Heart right ventricle (tissue), 16 donors: ENCODE data around the gene VAMP2. TPM values are rescaled to one million over a fixed set of nuclear protein-coding genes. Genes with fewer than 3 reads are reported as not detected.

Experiments
- ATAC-seq, 8 donors: fragments of 200-7000 bp; cut with Tn5 transposase; one replicate each; pipeline ENCODE4 v1.9.1; 2020; ENCODE audit warnings: mild to moderate bottlenecking in 8 of 8, moderate library complexity in 8 of 8, moderate number of reproducible peaks in 1 of 8
- DNase-seq, 2 donors: peaks; one replicate each; pipeline ENCODE4 v3.0.0-alpha.2; 2020
- H3K27ac ChIP-seq, 10 donors: fragments of 200-600 bp; sonication (generic) in 2 of 10; one replicate each; pipeline versions ENCODE4 v1.5.0 to v1.8.0; 2020 to 2022; ENCODE audit warnings: mild to moderate bottlenecking in 3 of 10
- H3K27me3 ChIP-seq, 7 donors: fragments of 200-600 bp; one replicate each; pipeline ENCODE4 v1.8.0; 2021 to 2022; ENCODE audit warnings: mild to moderate bottlenecking in 2 of 7
- H3K36me3 ChIP-seq, 9 donors: fragments of 200-600 bp; sonication (generic) in 1 of 9; one replicate each; pipeline versions ENCODE4 v1.5.0 to v1.8.0; 2020 to 2022; ENCODE audit warnings: mild to moderate bottlenecking in 2 of 9
- H3K4me1 ChIP-seq, 9 donors: fragments of 200-600 bp; sonication (generic) in 1 of 9; one replicate each; pipeline versions ENCODE4 v1.5.0 to v1.8.0; 2020 to 2022; ENCODE audit warnings: mild to moderate bottlenecking in 4 of 9
- H3K4me3 ChIP-seq, 10 donors: fragments of 200-600 bp; sonication (generic) in 2 of 10; one replicate each; pipeline versions ENCODE4 v1.5.0 to v1.8.0; 2020 to 2022; ENCODE audit warnings: mild to moderate bottlenecking in 7 of 10, moderate library complexity in 2 of 10
- H3K9me3 ChIP-seq, 11 donors: fragments of 200-600 bp in 10 of 11; sonication (generic) in 2 of 11; one replicate each; pipeline versions ENCODE4 v1.5.0 to v1.8.0; 2013 to 2022; ENCODE audit warnings: mild to moderate bottlenecking in 2 of 11, control low read depth in 1 of 11, moderate library complexity in 1 of 11
- CTCF ChIP-seq, 9 donors: fragments of 200-600 bp; sonication (generic) in 2 of 9; IDR thresholded peaks; one replicate each; pipeline versions ENCODE4 v1.5.0 to v1.8.0; 2021 to 2022; ENCODE audit warnings: antibody characterized with exemption in 9 of 9, mild to moderate bottlenecking in 5 of 9, moderate library complexity in 1 of 9
- WGBS, 2 donors: extraction: QIAGEN DNeasy Blood & Tissue Kit; methylation state at CpG; one replicate each; pipeline ENCODE4 v1.1.7; 2013; ENCODE audit warnings: inconsistent platforms in 1 of 2; 5-methylcytosine and 5-hydroxymethylcytosine counted together
- intact Hi-C, 10 donors: fragments of 100-400 bp; cut with DNase I; formaldehyde crosslinking; loops; one replicate each; pipeline versions ENCODE4 v1.11.1 to v1.14.2; 2022
- polyA plus RNA-seq, 2 donors: library from polyadenylated mRNA; stranded (reverse); fragments of 200-250 nt; gene quantifications; one replicate each; pipeline ENCODE4 v1.2.3, GENCODE V29; 2013
- total RNA-seq, 10 donors: library from RNA; stranded (reverse); fragmentation: NEBNext Ultra II Directional in 3 of 10; extraction: Animal tissue kit (Norgen Biotek cat#: 25700) in 3 of 10; gene quantifications; one replicate each; pipeline versions ENCODE4 v1.2.1 to v1.2.4, GENCODE V29; 2021 to 2023
- donor health status: Arrhythmogenic right ventricular cardiomyopathy.
- donor health status: ischemic (EF 13 %, LVEDD 7.1; RV severe dilation, severe dysfunction).
- donor health status: healthy with polysubstance abuse.
- donor health status: DM: no; HTN: yes; CAD: no.
- donor health status: DM: no; HTN: no; CAD: no.
- donor health status: ischemic (EF 25% LVEDD 6.9; RV normal size, moderate dysfunction).
- donor health status: ischemic (EF 25% LVEDD 5.7; RV mildly dilated, moderate dysfunction).
- donor health status: healthy.
- donor health status: DM: yes; HTN: yes; CAD: no.
- donor health status: Ischemic cardiomyopathy.
- donor health status: ischemic (EF 35%, LVEDD 5.7; RV mildly dilated, moderate dysfunction).
- donor health status: nonischemic (EF 11% LVEDD 7.7; RV severe dilation, severe dysfunction).
- donor health status: DM: yes; HTN: yes; CAD: no.
- donor health status: PGD.
- donor health status: ischemic (EF 29% LVEDD 5.4; RV normal size, mild dysfunction).
- donor health status: nonischemic (EF 23%, LVEDD 6.1; RV moderate dilation, normal function).

The VAMP2 gene
- total and polyA plus RNA-seq, 12 donors, result 46.8 to 67.8 (median 59.9) TPM

GRCh38 chr17:8154608-8155155 is 8.1 kb downstream of the VAMP2 start:
- DNase-seq, result no peak
- no peak for TF ChIP-seq CTCF (IDR thresholded peaks at IDR 0.05)
- H3K4me3 ChIP-seq, result peak overlapping the region; percentile 66 to 91 (median 81)
- no peak for ATAC-seq
- peaks cover 4 to 25% (median 14%) of the 10 kb centered on the region in 9 donors for H3K36me3 ChIP-seq
- H3K27me3 ChIP-seq, result no peaks in the 10 kb centered on the region
- H3K9me3 ChIP-seq, result no peaks in the 10 kb centered on the region
- intact Hi-C loops, result loop anchor here in 5 of 10 donors (1.0 to 10.0 kb wide), 9 partner anchors 16 to 320 kb away; partner anchors contain the start of genes ALOXE3 (in 1 of the 5), CYB5D1 (in 1 of the 5), HES7 (in 1 of the 5) and KDM6B (in 1 of the 5)
- peaks cover 30 to 89% (median 57%) of the 10 kb centered on the region in 9 donors for H3K4me1 ChIP-seq
- 7 to 8% methylated on average over 11 of the region's 11 CpGs for WGBS, 2 donors
- peak overlapping the region; percentile 92 to 100 (median 100) for H3K27ac ChIP-seq

- DNase-seq, result peak; percentile 100
- intact Hi-C loops, result loop anchor here in 5 of 10 donors (1.0 to 10.0 kb wide), 8 partner anchors 15 to 319 kb away; partner anchors contain the start of genes ALOXE3 (in 1 of the 5), CYB5D1 (in 1 of the 5), KDM6B (in 1 of the 5) and NAA38 (in 1 of the 5)
- TF ChIP-seq CTCF (IDR thresholded peaks at IDR 0.05), result no peak
- H3K27ac ChIP-seq, result peak overlapping the region; percentile 97 to 100 (median 100)
- peak overlapping the region in 9 of 10 donors; percentile 66 to 96 (median 81) for H3K4me3 ChIP-seq
- peaks cover 36 to 83% (median 58%) of the 10 kb centered on the region in 9 donors for H3K4me1 ChIP-seq
- 1 to 2% methylated on average over 22 of the region's 22 CpGs for WGBS, 2 donors
- peak; percentile 35 to 69 (median 66) for ATAC-seq
- H3K36me3 ChIP-seq, result peaks cover 10 to 25% (median 17%) of the 10 kb centered on the region in 9 donors
- H3K27me3 ChIP-seq, result no peaks in the 10 kb centered on the region
- no peaks in the 10 kb centered on the region for H3K9me3 ChIP-seq
These were observed 8.7 kb downstream of the VAMP2 start for GRCh38 chr17:8153957-8154607.

- 17 to 22% methylated on average over 13 of the region's 13 CpGs for WGBS, 2 donors
- intact Hi-C loops, result loop anchor here in 4 of 10 donors (5.0 to 10.0 kb wide), 4 partner anchors 299 to 319 kb away; partner anchors contain the start of genes CYB5D1 (in 1 of the 4), KDM6B (in 1 of the 4), NAA38 (in 1 of the 4) and TMEM88 (in 1 of the 4)
- peak; percentile 59 to 87 for DNase-seq
These were observed 9.2 kb downstream of the VAMP2 start for GRCh38 chr17:8153525-8153956.

More at GRCh38 chr17:8153525-8153956, 9.2 kb downstream of the VAMP2 start:
- H3K4me3 ChIP-seq, result peak overlapping the region in 9 of 10 donors; percentile 26 to 96 (median 78)
- H3K36me3 ChIP-seq, result peaks cover 13 to 29% (median 22%) of the 10 kb centered on the region in 9 donors
- peaks cover 33 to 80% (median 59%) of the 10 kb centered on the region in 9 donors for H3K4me1 ChIP-seq
- peak in 7 of 8 donors; percentile 7 to 39 (median 19) for ATAC-seq
- H3K9me3 ChIP-seq, result no peaks in the 10 kb centered on the region
- no peak for TF ChIP-seq CTCF (IDR thresholded peaks at IDR 0.05)
- H3K27me3 ChIP-seq, result no peaks in the 10 kb centered on the region
- H3K27ac ChIP-seq, result peak overlapping the region; percentile 97 to 100 (median 100)
